GM10248 (cell line): Measurements from ENCODE around the gene ASB18.

Source experiments
- CTCF ChIA-PET: fragments of 300-600 bp; sonication (Branson Sonifier 250); formaldehyde crosslinking; extraction: SDS; loops from one replicate; lab custom pipeline; 2021; ENCODE audit warnings: antibody characterized with exemption; lab: Yijun Ruan, JAX
- POLR2A ChIA-PET: fragments of 350-650 bp; sonication (Branson Sonifier 250); formaldehyde crosslinking; extraction: SDS; loops from one replicate; lab custom pipeline; 2020; ENCODE audit warnings: antibody characterized with exemption; lab: Yijun Ruan, JAX
- DNase-seq: peaks from one replicate; pipeline ENCODE4 v3.0.0; 2012; ENCODE audit errors: extremely low spot score
- TF ChIP-seq, protein P1 (sequence below): IDR thresholded peaks from 2 replicates; pipeline ENCODE4 v1.5.1; 2012; ENCODE audit warnings: mild to moderate bottlenecking, low read depth; ENCODE audit errors: extremely low read depth, missing control alignments, control extremely low read depth

Gene ASB18

GRCh38 chr2:236207472-236207871 lies 56.7 kb downstream of the ASB18 start:
- ChIA-PET CTCF (interaction anchor here (0.8 kb wide), 1 partner anchor 14 kb away, joined by 5 read pairs; no protein-coding TSS in a partner anchor), POLR2A (no interaction called here)
- TF ChIP-seq, protein P1, sequence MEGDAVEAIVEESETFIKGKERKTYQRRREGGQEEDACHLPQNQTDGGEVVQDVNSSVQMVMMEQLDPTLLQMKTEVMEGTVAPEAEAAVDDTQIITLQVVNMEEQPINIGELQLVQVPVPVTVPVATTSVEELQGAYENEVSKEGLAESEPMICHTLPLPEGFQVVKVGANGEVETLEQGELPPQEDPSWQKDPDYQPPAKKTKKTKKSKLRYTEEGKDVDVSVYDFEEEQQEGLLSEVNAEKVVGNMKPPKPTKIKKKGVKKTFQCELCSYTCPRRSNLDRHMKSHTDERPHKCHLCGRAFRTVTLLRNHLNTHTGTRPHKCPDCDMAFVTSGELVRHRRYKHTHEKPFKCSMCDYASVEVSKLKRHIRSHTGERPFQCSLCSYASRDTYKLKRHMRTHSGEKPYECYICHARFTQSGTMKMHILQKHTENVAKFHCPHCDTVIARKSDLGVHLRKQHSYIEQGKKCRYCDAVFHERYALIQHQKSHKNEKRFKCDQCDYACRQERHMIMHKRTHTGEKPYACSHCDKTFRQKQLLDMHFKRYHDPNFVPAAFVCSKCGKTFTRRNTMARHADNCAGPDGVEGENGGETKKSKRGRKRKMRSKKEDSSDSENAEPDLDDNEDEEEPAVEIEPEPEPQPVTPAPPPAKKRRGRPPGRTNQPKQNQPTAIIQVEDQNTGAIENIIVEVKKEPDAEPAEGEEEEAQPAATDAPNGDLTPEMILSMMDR = no peak
- DNase-seq = no peak

DNA sequence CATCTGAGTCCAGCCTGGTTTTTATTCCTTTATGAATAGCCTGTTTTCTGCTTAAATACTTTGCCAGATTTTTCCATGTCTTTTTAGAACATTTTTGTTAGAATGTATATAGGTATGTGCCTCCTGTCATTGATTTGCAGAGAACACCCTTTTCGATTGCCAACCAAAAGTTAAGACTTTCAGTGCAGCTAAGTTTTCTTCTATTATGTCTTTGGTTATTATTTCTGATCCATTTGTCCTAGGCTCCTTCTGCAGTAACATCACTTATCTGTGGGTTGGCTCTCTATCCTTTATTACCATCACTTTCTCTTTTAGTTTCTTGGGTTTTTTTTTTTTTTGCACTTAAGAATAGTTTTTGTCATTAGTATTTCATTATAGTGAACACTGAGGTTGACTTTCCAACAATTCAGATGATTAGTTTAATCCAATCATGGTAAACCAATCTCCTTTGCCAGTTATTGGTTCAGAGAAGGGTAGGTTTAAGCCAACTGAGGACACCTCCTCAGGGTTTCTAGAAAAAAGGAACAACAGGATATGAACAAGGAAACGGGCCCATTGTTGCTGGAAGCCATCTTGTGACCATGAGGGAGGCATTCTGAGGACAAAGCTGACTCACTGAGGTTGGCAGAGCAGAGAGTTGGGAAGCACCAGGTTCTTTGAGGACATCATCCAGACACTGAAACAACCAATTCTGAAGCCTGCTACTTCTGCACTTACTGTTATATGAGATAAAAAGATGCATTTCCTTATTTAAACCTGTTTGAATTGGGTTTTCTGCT lies 58.1 kb downstream of the ASB18 start:
- ChIA-PET POLR2A (no interaction called here), CTCF (no interaction called here)
- no peak for DNase-seq
- TF ChIP-seq, protein P1 = no peak

DNA sequence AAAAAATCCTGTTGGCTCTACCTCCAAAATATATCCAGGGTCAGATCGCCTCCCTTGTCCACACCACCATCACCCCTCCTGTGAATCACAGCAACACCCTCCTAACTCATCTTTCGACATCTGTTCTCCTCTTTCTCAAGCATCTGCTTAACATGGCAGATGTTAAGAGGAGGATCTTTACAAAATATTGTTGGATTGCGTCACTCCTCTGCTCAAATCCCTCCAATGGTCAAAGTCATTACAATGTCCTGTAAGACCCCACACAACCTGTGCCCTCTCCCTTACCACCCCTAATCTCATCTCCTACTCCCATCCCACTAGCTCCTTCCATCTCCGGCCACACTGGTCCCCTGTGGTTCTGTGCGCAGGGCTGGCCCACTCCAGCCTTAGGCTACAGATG lies 59.3 kb downstream of the ASB18 start:
- ChIA-PET CTCF (interaction anchor here (2.0 kb wide), 1 partner anchor 10 kb away, joined by 5 read pairs; no protein-coding TSS in a partner anchor), POLR2A (no interaction called here)
- DNase-seq = no peak
- TF ChIP-seq, protein P1 = no peak

- no peak for DNase-seq
- ChIA-PET POLR2A (interaction anchor here (0.6 kb wide), 1 partner anchor 1026 kb away, joined by 3 read pairs; no protein-coding TSS in a partner anchor), CTCF (no interaction called here)
- TF ChIP-seq, protein P1 = no peak
Observed at GRCh38 chr2:236200378-236200777, 63.8 kb downstream of the ASB18 start.

GRCh38 chr2:236196366-236196765 lies 67.8 kb downstream of the ASB18 start:
- TF ChIP-seq, protein P1 = no peak
- ChIA-PET CTCF (interaction anchor here (1.5 to 1.8 kb wide), 2 partner anchors 8 to 16 kb away, joined by 5 to 8 read pairs; no protein-coding TSS in a partner anchor), POLR2A (no interaction called here)
- DNase-seq = no peak

DNA sequence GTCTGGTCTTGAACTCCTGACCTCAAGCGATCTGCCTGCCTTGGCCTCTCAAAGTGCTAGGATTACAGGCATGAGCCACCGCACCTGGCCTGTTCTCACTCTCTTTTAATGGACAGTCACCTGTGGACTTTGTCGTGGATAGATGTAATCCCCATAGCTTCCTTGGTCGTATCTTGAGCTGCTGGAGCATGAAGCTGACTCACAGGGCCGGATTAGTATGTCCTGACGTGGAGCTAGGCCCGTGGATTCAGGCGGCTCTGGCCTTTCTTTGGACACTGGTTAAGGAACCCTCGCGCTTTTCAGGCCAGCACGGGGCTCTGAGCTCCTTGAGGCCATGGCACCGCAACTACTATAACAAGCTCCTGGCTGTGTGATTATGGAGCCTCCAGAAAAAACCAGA lies 68.5 kb downstream of the ASB18 start:
- CTCF ChIA-PET = interaction anchor here (1.5 to 1.8 kb wide), 2 partner anchors 8 to 15 kb away, joined by 5 to 8 read pairs; no protein-coding TSS in a partner anchor
- POLR2A ChIA-PET = no interaction called here
- TF ChIP-seq, protein P1 = no peak
- DNase-seq = no peak
